ENCODE data around the gene PEX11A. TPM values are rescaled to one million over a fixed set of nuclear protein-coding genes. Genes with fewer than 3 reads are reported as not detected.

The PEX11A gene
- total RNA-seq, 3 donors from 2014 or later = 42.3 to 64.2 (median 46.1) TPM

- Histone ChIP-seq H3K36me3 (no peaks in the 10 kb centered on the region), H3K27me3 (no peaks in the 10 kb centered on the region), H3K4me3 (no peak overlapping the region), H3K9me3 (no peaks in the 10 kb centered on the region), H3K27ac (no peak overlapping the region), H3K4me1 (no peaks in the 10 kb centered on the region)
- intact Hi-C loops (cut with DNase I; ENCODE audit: low total_unique reads) = no loop called here
- DNase-seq (ENCODE audit: low spot score in 2 of 2) = no peak
- TF ChIP-seq CTCF (IDR thresholded peaks at IDR 0.05) = no peak
- TF ChIP-seq POLR2AphosphoS5 (IDR thresholded peaks at IDR 0.05) = no peak
- no peak for TF ChIP-seq POLR2A (IDR thresholded peaks at IDR 0.05)
These were observed 24.2 kb upstream of the PEX11A start for GRCh38 chr15:89714775-89715174.

- H3K27me3 ChIP-seq = no peaks in the 10 kb centered on the region
- no peak overlapping the region for H3K4me3 ChIP-seq
- DNase-seq (ENCODE audit: low spot score in 2 of 2) = no peak
- H3K4me1 ChIP-seq = no peaks in the 10 kb centered on the region
- intact Hi-C loops (cut with DNase I; ENCODE audit: low total_unique reads) = no loop called here
- no peaks in the 10 kb centered on the region for H3K36me3 ChIP-seq
- no peaks in the 10 kb centered on the region for H3K9me3 ChIP-seq
- TF ChIP-seq CTCF (IDR thresholded peaks at IDR 0.05) = no peak
- TF ChIP-seq POLR2A (IDR thresholded peaks at IDR 0.05) = no peak
- TF ChIP-seq POLR2AphosphoS5 (IDR thresholded peaks at IDR 0.05) = no peak
- no peak overlapping the region for H3K27ac ChIP-seq
These were observed 17.0 kb upstream of the PEX11A start for GRCh38 chr15:89707577-89707976.

GRCh38 chr15:89704411-89704810 is 13.9 kb upstream of the PEX11A start:
- H3K27ac ChIP-seq = no peak overlapping the region
- TF ChIP-seq POLR2AphosphoS5 (IDR thresholded peaks at IDR 0.05) = no peak
- no peak for TF ChIP-seq POLR2A (IDR thresholded peaks at IDR 0.05)
- no peak for TF ChIP-seq CTCF (IDR thresholded peaks at IDR 0.05)
- peaks cover 0 to 4% of the 10 kb centered on the region in 2 donors for H3K27me3 ChIP-seq
- H3K4me1 ChIP-seq = no peaks in the 10 kb centered on the region
- no peaks in the 10 kb centered on the region for H3K36me3 ChIP-seq
- H3K9me3 ChIP-seq = no peaks in the 10 kb centered on the region
- intact Hi-C loops (cut with DNase I; ENCODE audit: low total_unique reads) = no loop called here
- no peak for DNase-seq (ENCODE audit: low spot score in 2 of 2)
- no peak overlapping the region for H3K4me3 ChIP-seq

GRCh38 chr15:89695198-89695597 is 4.6 kb upstream of the PEX11A start:
- Histone ChIP-seq H3K4me3 (no peak overlapping the region), H3K9me3 (no peaks in the 10 kb centered on the region), H3K27me3 (no peaks in the 10 kb centered on the region), H3K27ac (no peak overlapping the region), H3K36me3 (no peaks in the 10 kb centered on the region), H3K4me1 (no peaks in the 10 kb centered on the region)
- TF ChIP-seq CTCF (IDR thresholded peaks at IDR 0.05) (no peak), POLR2A (IDR thresholded peaks at IDR 0.05) (no peak)
- DNase-seq (ENCODE audit: low spot score in 2 of 2) = no peak
- intact Hi-C loops (cut with DNase I; ENCODE audit: low total_unique reads) = no loop called here

GRCh38 chr15:89693696-89694095 is 3.1 kb upstream of the PEX11A start:
- Histone ChIP-seq H3K4me1 (peaks cover 0 to 8% of the 10 kb centered on the region in 2 donors), H3K4me3 (no peak overlapping the region), H3K27me3 (no peaks in the 10 kb centered on the region), H3K36me3 (no peaks in the 10 kb centered on the region), H3K9me3 (no peaks in the 10 kb centered on the region), H3K27ac (no peak overlapping the region)
- intact Hi-C loops (cut with DNase I; ENCODE audit: low total_unique reads) = no loop called here
- TF ChIP-seq CTCF (IDR thresholded peaks at IDR 0.05) (no peak), POLR2AphosphoS5 (IDR thresholded peaks at IDR 0.05) (no peak), POLR2A (IDR thresholded peaks at IDR 0.05) (no peak)
- no peak for DNase-seq (ENCODE audit: low spot score in 2 of 2)

Data from breast epithelium (tissue), 4 donors.